HL-60 (cell line): ENCODE measurements around the gene SLC29A2.
"Not testable (repeated sequence)": the region's sequence is repeated elsewhere in the genome, so short reads cannot be mapped to it uniquely, and the experiment has no call there.

Source experiments
- DNase-seq, 2 experiments: peaks; one replicate each; pipeline ENCODE4 v3.0.0-alpha.2; 2010 to 2020; ENCODE audit warnings: low read depth in 1 of 2, low spot score in 1 of 2
- H3K27ac ChIP-seq: fragments of 250-450 bp; sonication (Bioruptor Pico); replicated peaks from 2 replicates; pipeline ENCODE4 v1.5.1; 2020; ENCODE audit warnings: mild to moderate bottlenecking, moderate library complexity
- H3K27me3 ChIP-seq: fragments of 250-450 bp; sonication (Bioruptor Pico); 2 replicates; pipeline ENCODE4 v1.5.1; 2021; ENCODE audit warnings: mild to moderate bottlenecking, moderate library complexity; ENCODE audit not compliant: insufficient read depth, poor library complexity, severe bottlenecking
- H3K4me3 ChIP-seq: replicated peaks from 2 replicates; pipeline ENCODE4 v1.5.1; 2011; ENCODE audit warnings: mild to moderate bottlenecking, control low read depth, low read length; ENCODE audit not compliant: insufficient read depth
- GABPA ChIP-seq: IDR thresholded peaks from 2 replicates; pipeline ENCODE4 v1.6.1; 2012; ENCODE audit warnings: low read depth
- POLR2AphosphoS5 ChIP-seq: IDR thresholded peaks from 2 replicates; pipeline ENCODE4 v1.6.1; 2012; ENCODE audit warnings: low read depth
- SPI1 ChIP-seq: IDR thresholded peaks from 2 replicates; pipeline ENCODE4 v1.6.1; 2012; ENCODE audit warnings: low read depth, mild to moderate bottlenecking, borderline replicate concordance
- TF ChIP-seq, protein P1 (sequence below): IDR thresholded peaks from 2 replicates; pipeline ENCODE4 v1.6.1; 2012; ENCODE audit warnings: low read depth; ENCODE audit not compliant: insufficient replicate concordance
- TF ChIP-seq, protein P2 (sequence below): IDR thresholded peaks from one replicate; pipeline ENCODE4 v1.5.1; 2011; ENCODE audit warnings: low read length, control low read depth, inconsistent platforms; ENCODE audit not compliant: insufficient read depth

Gene SLC29A2

DNA sequence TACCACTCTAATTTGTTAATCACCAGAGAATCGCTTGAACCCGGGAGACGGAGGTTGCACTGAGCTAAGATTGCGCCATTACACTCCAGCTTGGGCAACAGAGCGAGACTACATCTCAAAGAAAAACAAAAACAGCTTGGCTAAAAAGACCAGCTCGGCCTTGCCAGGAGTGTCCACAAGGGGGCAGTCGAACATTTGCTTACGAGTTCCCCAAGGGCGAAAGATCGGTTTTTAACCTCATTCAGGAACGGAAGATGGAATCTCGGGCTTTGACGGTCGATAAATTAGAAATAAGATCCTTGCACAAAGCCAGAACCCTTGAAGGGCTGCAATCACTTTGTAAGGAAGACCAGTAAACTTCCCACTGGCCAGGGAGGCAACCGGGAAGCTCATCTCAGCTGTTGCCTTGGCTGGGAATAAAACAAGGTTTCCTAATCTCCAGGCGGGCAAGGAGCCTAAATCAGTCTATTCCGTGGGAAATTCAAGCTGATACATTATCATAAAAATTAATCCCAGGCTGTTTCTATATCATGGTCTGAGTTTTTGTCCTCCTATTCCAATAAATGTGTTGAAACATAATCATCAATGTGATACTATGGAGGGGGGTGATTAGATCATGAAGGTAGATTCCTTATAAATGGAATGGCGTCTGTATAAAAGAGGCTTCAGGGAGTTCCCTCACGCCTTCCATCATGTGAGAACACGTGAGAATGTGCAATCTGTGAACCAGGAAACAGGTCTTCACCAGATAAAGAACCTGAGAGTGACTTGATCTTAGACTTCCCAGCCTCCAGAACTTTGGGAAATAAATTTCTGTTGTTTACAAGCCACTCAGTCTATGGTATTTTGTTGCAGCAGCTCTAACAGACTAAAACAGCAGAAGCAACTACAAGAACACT is 14.9 kb upstream of the SLC29A2 start:
- Histone ChIP-seq H3K27me3 (peaks cover 2% of the 10 kb centered on the region), H3K27ac (no peak overlapping the region), H3K4me3 (peak overlapping the region; percentile 18)
- TF ChIP-seq, protein P1, sequence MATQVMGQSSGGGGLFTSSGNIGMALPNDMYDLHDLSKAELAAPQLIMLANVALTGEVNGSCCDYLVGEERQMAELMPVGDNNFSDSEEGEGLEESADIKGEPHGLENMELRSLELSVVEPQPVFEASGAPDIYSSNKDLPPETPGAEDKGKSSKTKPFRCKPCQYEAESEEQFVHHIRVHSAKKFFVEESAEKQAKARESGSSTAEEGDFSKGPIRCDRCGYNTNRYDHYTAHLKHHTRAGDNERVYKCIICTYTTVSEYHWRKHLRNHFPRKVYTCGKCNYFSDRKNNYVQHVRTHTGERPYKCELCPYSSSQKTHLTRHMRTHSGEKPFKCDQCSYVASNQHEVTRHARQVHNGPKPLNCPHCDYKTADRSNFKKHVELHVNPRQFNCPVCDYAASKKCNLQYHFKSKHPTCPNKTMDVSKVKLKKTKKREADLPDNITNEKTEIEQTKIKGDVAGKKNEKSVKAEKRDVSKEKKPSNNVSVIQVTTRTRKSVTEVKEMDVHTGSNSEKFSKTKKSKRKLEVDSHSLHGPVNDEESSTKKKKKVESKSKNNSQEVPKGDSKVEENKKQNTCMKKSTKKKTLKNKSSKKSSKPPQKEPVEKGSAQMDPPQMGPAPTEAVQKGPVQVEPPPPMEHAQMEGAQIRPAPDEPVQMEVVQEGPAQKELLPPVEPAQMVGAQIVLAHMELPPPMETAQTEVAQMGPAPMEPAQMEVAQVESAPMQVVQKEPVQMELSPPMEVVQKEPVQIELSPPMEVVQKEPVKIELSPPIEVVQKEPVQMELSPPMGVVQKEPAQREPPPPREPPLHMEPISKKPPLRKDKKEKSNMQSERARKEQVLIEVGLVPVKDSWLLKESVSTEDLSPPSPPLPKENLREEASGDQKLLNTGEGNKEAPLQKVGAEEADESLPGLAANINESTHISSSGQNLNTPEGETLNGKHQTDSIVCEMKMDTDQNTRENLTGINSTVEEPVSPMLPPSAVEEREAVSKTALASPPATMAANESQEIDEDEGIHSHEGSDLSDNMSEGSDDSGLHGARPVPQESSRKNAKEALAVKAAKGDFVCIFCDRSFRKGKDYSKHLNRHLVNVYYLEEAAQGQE = no peak
- TF ChIP-seq, protein P2, sequence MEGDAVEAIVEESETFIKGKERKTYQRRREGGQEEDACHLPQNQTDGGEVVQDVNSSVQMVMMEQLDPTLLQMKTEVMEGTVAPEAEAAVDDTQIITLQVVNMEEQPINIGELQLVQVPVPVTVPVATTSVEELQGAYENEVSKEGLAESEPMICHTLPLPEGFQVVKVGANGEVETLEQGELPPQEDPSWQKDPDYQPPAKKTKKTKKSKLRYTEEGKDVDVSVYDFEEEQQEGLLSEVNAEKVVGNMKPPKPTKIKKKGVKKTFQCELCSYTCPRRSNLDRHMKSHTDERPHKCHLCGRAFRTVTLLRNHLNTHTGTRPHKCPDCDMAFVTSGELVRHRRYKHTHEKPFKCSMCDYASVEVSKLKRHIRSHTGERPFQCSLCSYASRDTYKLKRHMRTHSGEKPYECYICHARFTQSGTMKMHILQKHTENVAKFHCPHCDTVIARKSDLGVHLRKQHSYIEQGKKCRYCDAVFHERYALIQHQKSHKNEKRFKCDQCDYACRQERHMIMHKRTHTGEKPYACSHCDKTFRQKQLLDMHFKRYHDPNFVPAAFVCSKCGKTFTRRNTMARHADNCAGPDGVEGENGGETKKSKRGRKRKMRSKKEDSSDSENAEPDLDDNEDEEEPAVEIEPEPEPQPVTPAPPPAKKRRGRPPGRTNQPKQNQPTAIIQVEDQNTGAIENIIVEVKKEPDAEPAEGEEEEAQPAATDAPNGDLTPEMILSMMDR = peak; percentile 95
- TF ChIP-seq POLR2AphosphoS5 (no peak), SPI1 (no peak)
- peak; percentile 67 to 87 for DNase-seq

DNA sequence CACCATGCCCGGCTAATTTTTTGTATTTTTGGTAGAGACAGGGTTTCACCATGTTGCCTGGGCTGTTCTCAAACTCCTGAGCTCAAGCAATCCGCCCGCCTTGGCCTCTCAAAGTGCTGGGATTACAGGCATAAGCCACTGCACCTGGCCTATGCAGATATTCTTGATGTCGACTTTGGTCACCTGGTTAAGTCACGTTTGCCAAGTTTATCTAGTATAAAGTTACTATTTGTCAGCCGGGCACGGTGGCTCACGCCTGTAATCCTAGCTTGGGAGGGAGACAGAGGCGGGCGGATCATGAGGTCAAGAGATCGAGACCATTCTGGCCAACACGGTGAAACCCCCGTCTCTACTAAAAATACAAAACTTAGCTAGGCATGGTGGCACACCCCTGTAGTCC is 12.8 kb upstream of the SLC29A2 start:
- H3K4me3 ChIP-seq, DNase-seq, H3K27me3 ChIP-seq, H3K27ac ChIP-seq: not testable (repeated sequence)

DNA sequence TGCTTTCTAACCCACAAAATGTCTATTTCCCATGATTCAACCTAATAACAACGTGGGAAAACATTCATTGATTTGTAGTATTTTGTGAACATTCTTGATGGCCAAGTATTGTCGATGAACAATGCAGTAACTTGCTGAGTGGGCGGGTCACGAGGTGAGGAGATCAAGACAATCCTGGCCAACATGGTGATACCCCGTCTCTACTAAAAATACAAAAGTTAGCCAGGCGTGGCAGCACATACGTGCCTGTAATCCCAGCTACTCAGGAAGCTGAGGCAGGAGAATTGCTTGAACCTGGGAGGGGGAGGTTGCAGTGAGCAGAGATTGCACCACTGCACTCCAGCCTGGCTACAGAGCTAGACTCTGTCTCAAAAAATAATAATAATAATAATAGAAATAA is 8.7 kb upstream of the SLC29A2 start:
- DNase-seq = peak in 1 of 2 experiments; percentile 18
- H3K27ac ChIP-seq, H3K4me3 ChIP-seq, H3K27me3 ChIP-seq: not testable (repeated sequence)

DNA sequence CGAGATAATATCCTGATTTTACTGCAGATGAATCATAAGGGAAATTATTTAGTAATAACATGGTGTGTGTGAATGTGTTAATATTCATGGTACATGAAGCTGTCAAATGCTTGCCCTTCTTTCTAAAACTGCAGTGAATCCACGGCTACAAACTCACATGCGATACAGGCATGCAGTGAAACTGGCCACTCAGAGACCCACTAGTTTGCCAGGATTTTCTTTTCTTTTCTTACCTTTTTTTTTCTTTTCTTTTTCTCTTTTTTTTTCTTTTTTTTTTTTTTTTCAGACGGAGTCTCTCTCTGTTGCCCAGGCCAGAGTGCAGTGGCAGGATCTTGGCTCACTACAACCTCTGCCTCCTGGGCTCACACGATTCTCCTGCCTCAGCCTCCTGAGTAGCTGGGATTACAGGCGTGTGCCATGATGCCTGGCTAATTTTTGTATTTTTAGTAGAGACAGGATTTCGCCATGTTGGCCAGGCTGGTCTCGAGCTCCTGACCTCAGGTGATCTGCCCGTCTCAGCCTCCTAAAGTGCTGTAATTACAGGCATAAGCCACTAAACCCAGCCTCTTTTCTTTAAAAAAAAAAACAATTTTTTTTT is 2.2 kb upstream of the SLC29A2 start:
- H3K27ac ChIP-seq = not testable (repeated sequence)

DNA sequence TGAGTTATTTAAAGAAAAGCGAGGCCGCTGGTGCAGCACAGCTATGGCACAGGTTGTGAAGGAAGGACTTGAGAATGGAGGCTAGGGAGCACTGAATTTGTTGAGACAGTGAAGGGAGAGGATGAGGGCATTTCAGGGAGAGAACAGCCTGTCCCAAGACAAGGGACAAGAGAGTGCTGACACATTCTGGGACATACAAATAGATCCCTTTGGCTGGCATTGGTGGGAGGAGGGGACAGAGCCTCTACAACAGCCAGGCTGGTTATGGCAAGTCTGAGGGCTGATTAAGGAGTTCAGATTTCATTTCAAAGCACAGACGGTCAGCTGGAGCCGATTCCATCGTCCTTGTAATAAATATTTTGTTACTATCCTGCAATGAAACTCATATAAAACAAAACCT is 1.7 kb upstream of the SLC29A2 start:
- Histone ChIP-seq H3K27ac (no peak overlapping the region), H3K27me3 (no peaks in the 10 kb centered on the region), H3K4me3 (no peak overlapping the region)
- no peak for DNase-seq
- no peak for TF ChIP-seq POLR2AphosphoS5
- TF ChIP-seq, protein P2 = no peak
- TF ChIP-seq SPI1 = no peak
- TF ChIP-seq, protein P1 = no peak
- TF ChIP-seq GABPA = no peak

More for the DNA sequence above, 2.2 kb upstream of the SLC29A2 start:
- DNase-seq, H3K27me3 ChIP-seq, H3K4me3 ChIP-seq: not testable (repeated sequence)
